Measurements from ENCODE around the gene RWDD3.

Gene RWDD3

GRCh38 chr1:95284420-95284819 is 50.4 kb downstream of the RWDD3 start:
- no peak for TF ChIP-seq CTCF (IDR thresholded peaks at IDR 0.05; ENCODE audit: low read depth, low read length, missing control alignments)
- DNase-seq (ENCODE audit: extremely low read depth, low read depth), result no peak

GRCh38 chr1:95286479-95286878 is 52.5 kb downstream of the RWDD3 start:
- no peak overlapping the region for H3K4me3 ChIP-seq (replicated peaks; ENCODE audit: low read depth, low read length)
- TF ChIP-seq CTCF (IDR thresholded peaks at IDR 0.05; ENCODE audit: low read depth, low read length, missing control alignments), result no peak
- DNase-seq (ENCODE audit: extremely low read depth, low read depth), result no peak

More at GRCh38 chr1:95284420-95284819, 50.4 kb downstream of the RWDD3 start:
- no peak overlapping the region for H3K4me3 ChIP-seq (replicated peaks; ENCODE audit: low read depth, low read length)

GRCh38 chr1:95287081-95287480 is 53.1 kb downstream of the RWDD3 start:
- no peak for DNase-seq (ENCODE audit: extremely low read depth, low read depth)
- H3K4me3 ChIP-seq (replicated peaks; ENCODE audit: low read depth, low read length), result no peak overlapping the region
- no peak for TF ChIP-seq CTCF (IDR thresholded peaks at IDR 0.05; ENCODE audit: low read depth, low read length, missing control alignments)

GRCh38 chr1:95287825-95288224 is 53.8 kb downstream of the RWDD3 start:
- no peak for TF ChIP-seq CTCF (IDR thresholded peaks at IDR 0.05; ENCODE audit: low read depth, low read length, missing control alignments)
- no peak overlapping the region for H3K4me3 ChIP-seq (replicated peaks; ENCODE audit: low read depth, low read length)
- DNase-seq (ENCODE audit: extremely low read depth, low read depth), result no peak
